Vagina (tissue), 2 donors: ENCODE data around the gene PLA2G4A.

Experiments
- CTCF ChIP-seq, 3 experiments: fragments of 450-650 bp in 2 of 3; fragments of 200-600 bp in 1 of 3; sonication (generic) in 1 of 3; IDR thresholded peaks; one replicate each; pipeline ENCODE4 v1.5.1; 2017 to 2019; ENCODE audit warnings: antibody characterized with exemption in 3 of 3, mild to moderate bottlenecking in 2 of 3, moderate library complexity in 2 of 3
- POLR2A ChIP-seq, 2 donors: fragments of 450-650 bp; IDR thresholded peaks; one replicate each; pipeline ENCODE4 v1.6.1; 2017; ENCODE audit warnings: antibody characterized with exemption in 2 of 2, mild to moderate bottlenecking in 2 of 2, moderate library complexity in 2 of 2
- POLR2AphosphoS5 ChIP-seq, 2 donors: sonication (generic); formaldehyde crosslinking; IDR thresholded peaks; one replicate each; pipeline ENCODE4 v1.9.0; 2017; ENCODE audit warnings: antibody characterized with exemption in 2 of 2, mild to moderate bottlenecking in 2 of 2, low read depth in 1 of 2; ENCODE audit not compliant: insufficient read depth in 1 of 2

DNA sequence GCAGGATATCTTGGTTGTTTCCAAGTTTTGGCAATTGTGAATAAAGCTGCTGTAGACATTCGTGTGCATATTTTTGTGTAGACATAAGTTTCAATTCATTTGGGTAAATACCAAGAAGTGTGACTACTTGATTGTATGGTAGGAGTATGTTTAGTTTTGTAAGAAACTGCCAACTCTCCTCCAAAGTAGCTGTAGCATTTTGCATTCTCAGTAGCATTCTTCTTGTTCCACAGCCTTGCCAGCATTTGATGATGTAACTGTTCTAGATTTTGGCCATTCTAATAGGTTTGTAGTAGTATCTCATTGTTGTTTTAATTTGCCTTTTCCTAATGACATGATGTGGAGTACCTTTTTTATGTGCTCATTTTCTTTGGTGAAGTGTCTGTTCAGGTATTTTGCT is 38.6 kb upstream of the PLA2G4A start:
- TF ChIP-seq POLR2AphosphoS5 (IDR thresholded peaks at IDR 0.05; ENCODE audit: insufficient read depth in 1 of 2, low read depth in 1 of 2) (no peak), CTCF (IDR thresholded peaks at IDR 0.05) (no peak), POLR2A (IDR thresholded peaks at IDR 0.05) (no peak)
